ENCODE measurements around the gene CCS.

CCS gene

GRCh38 chr11:66567787-66568123 is 25.2 kb upstream of the CCS start:
- TF ChIP-seq CTCF (IDR thresholded peaks at IDR 0.05; ENCODE audit: low read depth, low read length, missing control alignments) = no peak
- H3K4me3 ChIP-seq (ENCODE audit: low read depth, low read length) = peak overlapping the region; percentile 43
- in situ Hi-C loops (cut with HindIII; ENCODE audit: low sequenced_read_pairs) = no loop called here
- no peak for DNase-seq (ENCODE audit: low read depth)

- DNase-seq (ENCODE audit: low read depth) = peak; percentile 15
- peak within 1 kb of the TSS; percentile 43 for H3K4me3 ChIP-seq (ENCODE audit: low read depth, low read length)
- no peak for TF ChIP-seq CTCF (IDR thresholded peaks at IDR 0.05; ENCODE audit: low read depth, low read length, missing control alignments)
- in situ Hi-C loops (cut with HindIII; ENCODE audit: low sequenced_read_pairs) = no loop called here
Measured at GRCh38 chr11:66568124-66568916, 24.7 kb upstream of the CCS start, which contains the start of gene CTSF. Gene CTSF (minus strand): TSS chr11:66568606. CDS start chr11:66568486, 120 bp downstream.

- no peak for TF ChIP-seq CTCF (IDR thresholded peaks at IDR 0.05; ENCODE audit: low read depth, low read length, missing control alignments)
- in situ Hi-C loops (cut with HindIII; ENCODE audit: low sequenced_read_pairs) = no loop called here
- no peak for DNase-seq (ENCODE audit: low read depth)
- no peak overlapping the region for H3K4me3 ChIP-seq (ENCODE audit: low read depth, low read length)
Measured at GRCh38 chr11:66569076-66569475, 23.9 kb upstream of the CCS start.

GRCh38 chr11:66570079-66570849 is 22.7 kb upstream of the CCS start:
- DNase-seq (ENCODE audit: low read depth) = no peak
- no peak overlapping the region for H3K4me3 ChIP-seq (ENCODE audit: low read depth, low read length)
- in situ Hi-C loops (cut with HindIII; ENCODE audit: low sequenced_read_pairs) = no loop called here
- TF ChIP-seq CTCF (IDR thresholded peaks at IDR 0.05; ENCODE audit: low read depth, low read length, missing control alignments) = no peak

GRCh38 chr11:66570850-66571180 is 22.2 kb upstream of the CCS start:
- no peak for TF ChIP-seq CTCF (IDR thresholded peaks at IDR 0.05; ENCODE audit: low read depth, low read length, missing control alignments)
- H3K4me3 ChIP-seq (ENCODE audit: low read depth, low read length) = no peak overlapping the region
- DNase-seq (ENCODE audit: low read depth) = no peak
- in situ Hi-C loops (cut with HindIII; ENCODE audit: low sequenced_read_pairs) = no loop called here

- TF ChIP-seq CTCF (IDR thresholded peaks at IDR 0.05; ENCODE audit: low read depth, low read length, missing control alignments) = peak; percentile 85
- no peak overlapping the region for H3K4me3 ChIP-seq (ENCODE audit: low read depth, low read length)
- DNase-seq (ENCODE audit: low read depth) = peak; percentile 44
- in situ Hi-C loops (cut with HindIII; ENCODE audit: low sequenced_read_pairs) = no loop called here
Measured at GRCh38 chr11:66579017-66579606, 13.9 kb upstream of the CCS start.
